ENCODE measurements around the gene COL4A4.

GRCh38 chr2:227057743-227058447, 106.1 kb downstream of the COL4A4 start:
- TF ChIP-seq CTCF (IDR thresholded peaks at IDR 0.05) (no peak), POLR2AphosphoS5 (IDR thresholded peaks at IDR 0.05; ENCODE audit: insufficient read depth in 1 of 2, low read depth in 1 of 2) (no peak), POLR2A (IDR thresholded peaks at IDR 0.05) (no peak)

Data from vagina (tissue), 2 donors.